Prostate gland (tissue), 2 donors: ENCODE data around the gene AQR. TPM values are rescaled to one million over a fixed set of nuclear protein-coding genes. Genes with fewer than 3 reads are reported as not detected.
A peak's percentile ranks its signal among the peaks of the same experiment; 100 is the strongest.
"Not testable (repeated sequence)": the region's sequence is repeated elsewhere in the genome, so short reads cannot be mapped to it uniquely, and the experiment has no call there.

Source experiments
- DNase-seq: peaks from one replicate; pipeline ENCODE4 v3.0.0-alpha.2; 2019; ENCODE audit warnings: low spot score
- H3K27ac ChIP-seq, 2 donors: fragments of 200-600 bp; sonication (generic); 2 replicates each; pipeline ENCODE4 v1.5.1; 2017 to 2019
- H3K27me3 ChIP-seq: fragments of 200-600 bp; sonication (generic); replicated peaks from 2 replicates; pipeline ENCODE4 v1.5.1; 2019; ENCODE audit not compliant: insufficient read depth
- H3K36me3 ChIP-seq, 2 donors: fragments of 200-600 bp; sonication (generic); 1 replicate in 1 of 2; 2 replicates in 1 of 2; pipeline versions ENCODE4 v1.5.1 to v1.8.1; 2017 to 2019
- H3K4me1 ChIP-seq: fragments of 200-600 bp; sonication (generic); replicated peaks from 2 replicates; pipeline ENCODE4 v1.5.1; 2019
- H3K4me3 ChIP-seq, 2 donors: fragments of 200-600 bp; sonication (generic); 2 replicates each; pipeline ENCODE4 v1.5.1; 2017 to 2019
- H3K9me3 ChIP-seq: fragments of 200-600 bp; sonication (generic); 2 replicates; pipeline ENCODE4 v1.5.1; 2017
- CTCF ChIP-seq, 4 experiments: fragments of 200-600 bp in 2 of 4; fragments of 450-650 bp in 2 of 4; sonication (generic) in 2 of 4; IDR thresholded peaks; 1 replicate in 3 of 4; 2 replicates in 1 of 4; pipeline ENCODE4 v1.5.1; 2016 to 2019; ENCODE audit warnings: antibody characterized with exemption in 4 of 4, mild to moderate bottlenecking in 2 of 4, moderate library complexity in 2 of 4
- POLR2A ChIP-seq: fragments of 450-650 bp; IDR thresholded peaks from one replicate; pipeline ENCODE4 v1.6.1; 2016; ENCODE audit warnings: antibody characterized with exemption, mild to moderate bottlenecking
- POLR2AphosphoS5 ChIP-seq: sonication (generic); formaldehyde crosslinking; IDR thresholded peaks from one replicate; pipeline ENCODE4 v1.6.1; 2017; ENCODE audit warnings: antibody characterized with exemption
- WGBS: methylation state at CpG from one replicate; pipeline ENCODE4 v1.1.5; 2018; 5-methylcytosine and 5-hydroxymethylcytosine counted together
- intact Hi-C: fragments of 100-400 bp; cut with DNase I; formaldehyde crosslinking; loops from one replicate; pipeline ENCODE4 v1.14.2; 2022
- total RNA-seq, 2 donors: library from RNA; depleted of rRNA; stranded (reverse); fragments of >200 nt; gene quantifications; one replicate each; pipeline ENCODE4 v1.1.0, GENCODE V29; 2016

Gene AQR
- total RNA-seq, 2 donors from 2014 or later = 32.9 to 34.0 TPM

- Histone ChIP-seq H3K27ac (no peak overlapping the region), H3K36me3 (no peaks in the 10 kb centered on the region), H3K4me1 (peaks cover 4% of the 10 kb centered on the region), H3K9me3 (no peaks in the 10 kb centered on the region), H3K4me3 (peak overlapping the region in 1 of 2 donors; percentile 81), H3K27me3 (no peaks in the 10 kb centered on the region)
- TF ChIP-seq POLR2A (no peak), POLR2AphosphoS5 (no peak), CTCF (IDR thresholded peaks at IDR 0.05) (no peak)
- intact Hi-C loops = no loop called here
- WGBS = 69% methylated on average over 1 of the region's 1 CpG
- no peak for DNase-seq
These were observed 16.8 kb upstream of the AQR start for GRCh38 chr15:34986326-34986725.

GRCh38 chr15:34984889-34985630 lies 15.5 kb upstream of the AQR start:
- Histone ChIP-seq H3K4me1 (peaks cover 4% of the 10 kb centered on the region), H3K36me3 (no peaks in the 10 kb centered on the region), H3K4me3 (no peak overlapping the region), H3K27ac (no peak overlapping the region), H3K27me3 (no peaks in the 10 kb centered on the region), H3K9me3 (no peaks in the 10 kb centered on the region)
- no peak for TF ChIP-seq POLR2AphosphoS5
- no peak for TF ChIP-seq POLR2A
- TF ChIP-seq CTCF (IDR thresholded peaks at IDR 0.05) = no peak
- DNase-seq = no peak
- 80% methylated on average over 9 of the region's 9 CpGs for WGBS
- intact Hi-C loops = no loop called here

GRCh38 chr15:34976743-34977142 lies 7.2 kb upstream of the AQR start:
- Histone ChIP-seq H3K9me3 (no peaks in the 10 kb centered on the region), H3K27ac (no peak overlapping the region), H3K27me3 (no peaks in the 10 kb centered on the region), H3K36me3 (no peaks in the 10 kb centered on the region), H3K4me1 (no peaks in the 10 kb centered on the region), H3K4me3 (no peak overlapping the region)
- TF ChIP-seq CTCF (IDR thresholded peaks at IDR 0.05) = no peak
- no peak for TF ChIP-seq POLR2AphosphoS5
- TF ChIP-seq POLR2A = no peak
- no peak for DNase-seq
- intact Hi-C loops = no loop called here
- WGBS = 42% methylated on average over 2 of the region's 2 CpGs

- Histone ChIP-seq H3K4me3 (no peak overlapping the region), H3K4me1 (no peaks in the 10 kb centered on the region), H3K27me3 (no peaks in the 10 kb centered on the region), H3K36me3 (no peaks in the 10 kb centered on the region), H3K9me3 (no peaks in the 10 kb centered on the region), H3K27ac (no peak overlapping the region)
- WGBS = 89% methylated on average over 2 of the region's 2 CpGs
- TF ChIP-seq POLR2A (no peak), CTCF (IDR thresholded peaks at IDR 0.05) (no peak), POLR2AphosphoS5 (no peak)
- no peak for DNase-seq
- intact Hi-C loops = no loop called here
These were observed 6.5 kb upstream of the AQR start for GRCh38 chr15:34976073-34976472.

- no peak overlapping the region for H3K4me3 ChIP-seq
- WGBS = 97% methylated on average over 2 of the region's 2 CpGs
- no peak for DNase-seq
- no peaks in the 10 kb centered on the region for H3K36me3 ChIP-seq
- TF ChIP-seq POLR2AphosphoS5 (no peak), POLR2A (no peak), CTCF (IDR thresholded peaks at IDR 0.05) (no peak)
- no peaks in the 10 kb centered on the region for H3K9me3 ChIP-seq
- H3K4me1 ChIP-seq = no peaks in the 10 kb centered on the region
- no peaks in the 10 kb centered on the region for H3K27me3 ChIP-seq
- H3K27ac ChIP-seq = no peak overlapping the region
- intact Hi-C loops = no loop called here
These were observed 4.0 kb upstream of the AQR start for GRCh38 chr15:34973512-34973911.

GRCh38 chr15:34970098-34970643 lies 629 bp upstream of the AQR start:
- H3K4me1 ChIP-seq, DNase-seq, H3K36me3 ChIP-seq, H3K27me3 ChIP-seq, H3K9me3 ChIP-seq, intact Hi-C loops: not testable (repeated sequence)
- peak overlapping the region; percentile 71 to 75 for H3K27ac ChIP-seq
- peak overlapping the region; percentile 64 to 68 for H3K4me3 ChIP-seq
- WGBS = 72% methylated on average over 21 of the region's 21 CpGs
